ENCODE results near the gene HOXD11. TPM values are rescaled to one million over a fixed set of nuclear protein-coding genes. Genes with fewer than 3 reads are reported as not detected.
A peak's percentile ranks its signal among the peaks of the same experiment; 100 is the strongest.

The HOXD11 gene
- total RNA-seq, 6 donors from 2014 or later = not detected

DNA sequence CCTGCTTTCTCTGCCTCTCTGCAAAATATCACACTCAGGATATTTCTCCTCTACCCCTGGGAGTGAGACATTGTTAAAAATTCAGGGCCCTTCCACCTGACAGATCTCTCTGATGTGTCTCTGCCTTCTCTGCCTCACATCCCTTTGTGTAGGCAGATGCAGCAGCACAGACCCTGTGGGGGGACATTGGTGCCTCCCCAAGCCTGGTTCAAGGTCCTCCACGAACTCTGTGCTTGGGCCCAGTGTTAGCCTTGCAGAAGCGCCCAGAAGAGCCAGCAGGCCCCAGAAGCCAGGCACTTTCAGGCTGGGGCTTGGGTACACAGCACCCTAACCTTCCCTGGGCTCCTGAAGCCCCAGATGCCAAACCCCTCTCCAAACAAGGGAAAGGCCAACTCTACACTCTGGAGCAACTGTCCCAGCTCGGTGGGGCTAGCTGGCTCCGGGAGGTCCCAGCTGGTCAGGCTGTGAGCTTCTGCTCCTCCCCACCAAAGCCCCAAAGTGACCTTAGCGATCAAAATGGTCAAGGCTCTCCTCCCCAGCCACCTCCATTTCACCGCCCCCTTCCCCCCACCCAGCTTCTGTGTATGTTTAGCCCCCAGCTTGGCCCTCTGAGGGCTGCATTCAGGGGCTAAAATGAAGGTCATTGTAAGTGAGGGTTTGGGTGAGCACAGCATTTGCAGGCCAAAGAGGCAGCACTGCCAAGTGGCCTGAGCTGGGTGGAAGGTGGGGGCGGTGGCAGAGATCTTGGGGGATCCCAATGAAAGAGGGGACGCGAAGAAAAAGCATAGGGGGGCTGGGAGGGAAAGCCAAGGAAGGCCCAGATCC, 18.1 kb downstream of the HOXD11 start:
- 21 to 33% methylated on average over 7 to 9 of the region's 9 CpGs for WGBS, 2 donors
- ATAC-seq (ENCODE audit: low FRiP score in 2 of 2) = no peak
- no peak overlapping the region for H3K4me3 ChIP-seq
- peaks cover 21 to 43% (median 30%) of the 10 kb centered on the region in 4 donors for H3K4me1 ChIP-seq
- peaks cover 0 to 5% (median 0%) of the 10 kb centered on the region in 4 donors for H3K9me3 ChIP-seq
- no peak overlapping the region for H3K27ac ChIP-seq
- H3K36me3 ChIP-seq = no peaks in the 10 kb centered on the region
- DNase-seq = no peak
- no peak for TF ChIP-seq POLR2A (IDR thresholded peaks at IDR 0.05)
- no peak for TF ChIP-seq EP300 (IDR thresholded peaks at IDR 0.05)
- TF ChIP-seq POLR2AphosphoS5 (IDR thresholded peaks at IDR 0.05) = no peak
- TF ChIP-seq, protein P1, sequence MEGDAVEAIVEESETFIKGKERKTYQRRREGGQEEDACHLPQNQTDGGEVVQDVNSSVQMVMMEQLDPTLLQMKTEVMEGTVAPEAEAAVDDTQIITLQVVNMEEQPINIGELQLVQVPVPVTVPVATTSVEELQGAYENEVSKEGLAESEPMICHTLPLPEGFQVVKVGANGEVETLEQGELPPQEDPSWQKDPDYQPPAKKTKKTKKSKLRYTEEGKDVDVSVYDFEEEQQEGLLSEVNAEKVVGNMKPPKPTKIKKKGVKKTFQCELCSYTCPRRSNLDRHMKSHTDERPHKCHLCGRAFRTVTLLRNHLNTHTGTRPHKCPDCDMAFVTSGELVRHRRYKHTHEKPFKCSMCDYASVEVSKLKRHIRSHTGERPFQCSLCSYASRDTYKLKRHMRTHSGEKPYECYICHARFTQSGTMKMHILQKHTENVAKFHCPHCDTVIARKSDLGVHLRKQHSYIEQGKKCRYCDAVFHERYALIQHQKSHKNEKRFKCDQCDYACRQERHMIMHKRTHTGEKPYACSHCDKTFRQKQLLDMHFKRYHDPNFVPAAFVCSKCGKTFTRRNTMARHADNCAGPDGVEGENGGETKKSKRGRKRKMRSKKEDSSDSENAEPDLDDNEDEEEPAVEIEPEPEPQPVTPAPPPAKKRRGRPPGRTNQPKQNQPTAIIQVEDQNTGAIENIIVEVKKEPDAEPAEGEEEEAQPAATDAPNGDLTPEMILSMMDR (IDR thresholded peaks at IDR 0.05) = no peak
- peaks cover 1 to 85% (median 63%) of the 10 kb centered on the region in 4 donors for H3K27me3 ChIP-seq

DNA sequence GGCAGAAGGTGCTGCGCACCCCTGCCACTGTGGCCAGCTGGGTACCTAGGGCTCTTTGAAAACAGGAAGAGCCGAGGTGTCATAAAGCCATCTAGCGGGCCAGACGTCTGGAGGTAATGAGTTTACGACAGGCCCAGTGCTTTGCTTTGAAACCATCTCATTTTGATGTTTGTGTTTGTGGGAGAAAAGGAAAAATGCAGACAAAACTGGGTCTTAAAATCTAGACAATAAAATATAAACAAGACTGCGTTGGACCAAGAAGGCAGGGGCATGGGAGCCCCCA, 18.6 kb downstream of the HOXD11 start:
- 16 to 26% methylated on average over 6 of the region's 6 CpGs for WGBS, 2 donors
- Histone ChIP-seq H3K9me3 (peaks cover 0 to 5% (median 0%) of the 10 kb centered on the region in 4 donors), H3K4me3 (no peak overlapping the region), H3K27ac (no peak overlapping the region), H3K27me3 (peaks cover 0 to 86% (median 63%) of the 10 kb centered on the region in 4 donors), H3K36me3 (no peaks in the 10 kb centered on the region), H3K4me1 (peaks cover 26 to 49% (median 35%) of the 10 kb centered on the region in 4 donors)
- DNase-seq (no peak), ATAC-seq (ENCODE audit: low FRiP score in 2 of 2) (no peak)
- no peak for TF ChIP-seq POLR2AphosphoS5 (IDR thresholded peaks at IDR 0.05)

DNA sequence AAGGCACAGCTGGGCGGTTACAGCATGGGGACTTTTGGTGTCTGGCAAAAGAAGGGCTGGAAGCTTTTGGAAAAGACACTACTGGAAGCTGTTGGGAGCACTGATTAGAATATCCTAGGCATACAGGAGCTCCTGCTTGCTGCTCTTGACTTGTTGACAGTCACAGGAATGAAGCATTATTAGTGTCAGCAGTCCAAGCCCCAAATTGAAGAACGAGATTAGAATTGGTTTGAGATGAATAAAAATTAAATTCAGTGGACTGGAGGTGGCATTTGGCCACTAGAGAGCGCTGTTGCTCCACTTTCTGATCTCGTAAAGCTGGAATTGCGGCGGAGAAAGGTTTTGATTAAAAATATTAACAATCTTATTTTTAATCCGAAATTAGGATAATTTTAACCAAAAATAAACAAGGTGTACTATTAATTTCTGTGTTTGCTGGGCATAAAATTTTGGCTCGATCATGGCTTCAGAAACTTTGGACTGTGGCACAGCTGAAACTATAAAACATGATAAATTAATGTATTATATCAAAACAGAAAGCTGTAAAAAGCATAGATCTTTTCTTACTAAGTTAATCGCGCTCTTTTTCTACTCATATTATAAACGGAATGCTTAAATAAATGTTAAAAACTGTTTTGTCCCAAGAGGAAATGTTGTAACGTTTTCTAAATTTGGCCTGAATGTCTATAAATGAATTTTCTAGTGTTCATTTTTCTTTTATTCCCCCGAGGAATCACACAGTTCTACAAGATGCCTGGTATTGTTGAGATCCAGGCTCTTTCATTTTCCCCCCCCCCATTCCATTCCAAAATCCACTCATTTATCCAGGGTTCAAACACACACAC, 20.1 kb downstream of the HOXD11 start:
- DNase-seq (no peak), ATAC-seq (ENCODE audit: low FRiP score in 2 of 2) (no peak)
- no peaks in the 10 kb centered on the region for H3K9me3 ChIP-seq
- no peak overlapping the region for H3K27ac ChIP-seq
- peaks cover 0 to 85% (median 58%) of the 10 kb centered on the region in 4 donors for H3K27me3 ChIP-seq
- no peaks in the 10 kb centered on the region for H3K36me3 ChIP-seq
- TF ChIP-seq, protein P1 (IDR thresholded peaks at IDR 0.05) = peak; percentile 57 to 86 (median 81)
- no peak for TF ChIP-seq EP300 (IDR thresholded peaks at IDR 0.05)
- 4 to 5% methylated on average over 13 of the region's 13 CpGs for WGBS, 2 donors
- peaks cover 29 to 42% (median 34%) of the 10 kb centered on the region in 4 donors for H3K4me1 ChIP-seq
- no peak overlapping the region for H3K4me3 ChIP-seq

DNA sequence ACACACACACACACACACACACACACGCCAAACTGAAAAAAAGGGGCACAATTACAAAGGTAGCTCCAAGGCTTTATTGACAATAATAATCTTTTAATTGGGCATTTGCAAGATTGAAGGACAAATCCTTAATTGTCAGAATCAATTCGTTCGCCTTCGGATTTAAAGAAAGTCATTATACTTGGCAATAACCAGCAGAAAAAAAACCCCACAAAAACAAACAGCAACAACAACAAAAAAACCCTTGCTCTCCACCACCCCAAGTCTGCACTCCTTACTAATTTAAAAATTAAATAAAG, 20.6 kb downstream of the HOXD11 start:
- Histone ChIP-seq H3K27ac (no peak overlapping the region), H3K9me3 (no peaks in the 10 kb centered on the region), H3K4me3 (no peak overlapping the region), H3K36me3 (no peaks in the 10 kb centered on the region), H3K4me1 (peaks cover 27 to 40% (median 30%) of the 10 kb centered on the region in 4 donors), H3K27me3 (peaks cover 0 to 85% (median 55%) of the 10 kb centered on the region in 4 donors)
- TF ChIP-seq, protein P1 (IDR thresholded peaks at IDR 0.05) = no peak
- TF ChIP-seq POLR2A (IDR thresholded peaks at IDR 0.05) (no peak), EP300 (IDR thresholded peaks at IDR 0.05) (no peak), POLR2AphosphoS5 (IDR thresholded peaks at IDR 0.05) (no peak)
- ATAC-seq (ENCODE audit: low FRiP score in 2 of 2) (no peak), DNase-seq (no peak)
- 11 to 24% methylated on average over 4 of the region's 4 CpGs for WGBS, 2 donors

DNA sequence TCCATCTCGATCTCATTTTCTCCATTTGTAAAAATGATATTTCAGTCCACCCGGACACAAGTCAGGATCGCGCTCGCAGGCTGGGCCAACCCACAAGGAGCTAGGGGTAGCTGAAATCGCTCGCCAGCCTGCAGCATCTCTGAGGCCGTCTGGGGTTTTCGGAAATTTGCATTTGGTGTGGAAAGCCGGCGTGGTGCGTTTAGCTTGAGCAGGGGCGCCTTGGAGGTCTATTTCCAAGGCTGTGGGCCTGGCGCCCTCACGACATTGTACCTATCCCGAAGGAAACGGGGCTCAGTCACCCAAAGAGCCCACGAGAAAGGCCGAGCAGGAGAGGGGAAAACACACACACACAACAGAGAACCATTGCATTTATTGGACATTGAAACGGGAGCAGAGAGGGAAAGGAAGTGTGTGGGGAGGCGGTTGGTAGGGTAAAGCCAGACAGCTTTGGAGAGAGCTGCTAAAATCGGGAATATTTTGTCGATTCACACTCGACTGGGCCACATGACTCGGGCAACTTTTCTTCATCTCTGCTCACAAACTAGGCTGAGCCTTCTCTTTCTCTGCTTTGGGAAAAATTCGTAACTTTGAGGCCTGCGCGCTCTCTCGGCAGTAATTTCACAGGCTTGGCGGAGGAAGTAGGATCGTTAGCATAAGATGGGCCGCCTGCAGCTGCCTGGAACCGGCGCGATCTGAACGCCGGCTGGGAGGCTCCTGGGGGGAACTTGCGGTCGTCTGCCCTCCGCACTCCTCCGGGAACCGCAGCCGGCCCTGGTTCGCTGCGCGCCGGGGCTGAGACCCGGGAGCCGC, 21.3 kb downstream of the HOXD11 start:
- DNase-seq (no peak), ATAC-seq (ENCODE audit: low FRiP score in 2 of 2) (no peak)
- Histone ChIP-seq H3K27ac (no peak overlapping the region), H3K27me3 (peaks cover 0 to 85% (median 50%) of the 10 kb centered on the region in 4 donors), H3K4me3 (no peak overlapping the region), H3K9me3 (no peaks in the 10 kb centered on the region), H3K4me1 (peaks cover 20 to 33% (median 24%) of the 10 kb centered on the region in 4 donors), H3K36me3 (no peaks in the 10 kb centered on the region)
- TF ChIP-seq EP300 (IDR thresholded peaks at IDR 0.05) (no peak), POLR2A (IDR thresholded peaks at IDR 0.05) (no peak), POLR2AphosphoS5 (IDR thresholded peaks at IDR 0.05) (no peak)
- TF ChIP-seq, protein P1 (IDR thresholded peaks at IDR 0.05) = no peak
- WGBS, 2 donors = 14 to 17% methylated on average over 27 to 42 of the region's 49 CpGs

Measured in upper lobe of left lung (tissue), 6 donors.